Thymus (tissue), 11 donors: ENCODE data around the gene ABHD12. TPM values are rescaled to one million over a fixed set of nuclear protein-coding genes. Genes with fewer than 3 reads are reported as not detected.
A peak's percentile ranks its signal among the peaks of the same experiment; 100 is the strongest.
"Not testable (repeated sequence)": the region's sequence is repeated elsewhere in the genome, so short reads cannot be mapped to it uniquely, and the experiment has no call there.

Source experiments
- DNase-seq, 9 donors: peaks; one replicate each; pipeline ENCODE4 v3.0.0-alpha.2; 2013; ENCODE audit warnings: low spot score in 9 of 9, low read depth in 6 of 9, missing footprints in 1 of 9
- H3K27ac ChIP-seq, 2 donors: one replicate each; pipeline ENCODE4 v1.5.1; 2013; ENCODE audit warnings: control low read depth in 1 of 2, low read depth in 1 of 2, low read length in 1 of 2, mild to moderate bottlenecking in 1 of 2, moderate library complexity in 1 of 2
- H3K27me3 ChIP-seq, 2 donors: one replicate each; pipeline ENCODE4 v1.5.1; 2013; ENCODE audit warnings: low read length in 1 of 2; ENCODE audit not compliant: control insufficient read depth in 2 of 2, insufficient read depth in 1 of 2
- H3K36me3 ChIP-seq, 2 donors: one replicate each; pipeline ENCODE4 v1.5.1; 2013; ENCODE audit warnings: low read length in 1 of 2, mild to moderate bottlenecking in 1 of 2, moderate library complexity in 1 of 2; ENCODE audit not compliant: control insufficient read depth in 2 of 2, insufficient read depth in 2 of 2
- H3K4me1 ChIP-seq, 2 donors: one replicate each; pipeline ENCODE4 v1.5.1; 2013; ENCODE audit warnings: low read length in 2 of 2; ENCODE audit not compliant: control insufficient read depth in 2 of 2, insufficient read depth in 2 of 2
- H3K4me3 ChIP-seq, 2 donors: one replicate each; pipeline ENCODE4 v1.5.1; 2013; ENCODE audit warnings: low read length in 2 of 2, control low read depth in 1 of 2, mild to moderate bottlenecking in 1 of 2
- H3K9me3 ChIP-seq, 2 donors: one replicate each; pipeline ENCODE4 v1.5.1; 2013; ENCODE audit warnings: low read length in 1 of 2, mild to moderate bottlenecking in 1 of 2; ENCODE audit not compliant: control insufficient read depth in 2 of 2, insufficient read depth in 1 of 2
- WGBS: extraction: QIAGEN DNeasy Blood & Tissue Kit; methylation state at CpG from one replicate; pipeline ENCODE4 v1.1.7; 2013; 5-methylcytosine and 5-hydroxymethylcytosine counted together
- polyA plus RNA-seq: library from polyadenylated mRNA; stranded (reverse); fragments of 200-250 nt; gene quantifications from one replicate; pipeline ENCODE4 v1.2.3, GENCODE V29; 2013
- total RNA-seq: library from RNA; stranded (reverse); fragments of 120-200 nt; gene quantifications from one replicate; pipeline ENCODE4 v1.2.4, GENCODE V29; 2013
- donor health status: healthy.

ABHD12 gene
- total and polyA plus RNA-seq, 2 donors, result 16.5 to 28.8 TPM

- Histone ChIP-seq H3K27ac (no peak overlapping the region), H3K4me3 (peak overlapping the region; percentile 74 to 82), H3K36me3 (peaks cover 3 to 4% of the 10 kb centered on the region in 2 donors), H3K27me3 (no peaks in the 10 kb centered on the region), H3K9me3 (peaks cover under 1 to 5% of the 10 kb centered on the region in 2 donors), H3K4me1 (peaks cover 7 to 13% of the 10 kb centered on the region in 2 donors)
- WGBS, result 5% methylated on average over 4 of the region's 4 CpGs
- DNase-seq, result no peak
Observed at GRCh38 chr20:25408170-25408547, 17.5 kb upstream of the ABHD12 start.

GRCh38 chr20:25407311-25408169, 16.9 kb upstream of the ABHD12 start, which contains the start of gene GINS1:
Gene GINS1, plus strand, starts transcription at chr20:25407673. Its CDS starts 148 bp downstream, at chr20:25407821.
- peaks cover 3 to 4% of the 10 kb centered on the region in 2 donors for H3K36me3 ChIP-seq
- DNase-seq, result peak in 8 of 9 donors; percentile 71 to 91 (median 74)
- 1% methylated on average over 56 of the region's 56 CpGs for WGBS

GRCh38 chr20:25402583-25402982, 11.9 kb upstream of the ABHD12 start:
- Histone ChIP-seq H3K4me1 (no peaks in the 10 kb centered on the region), H3K27ac (no peak overlapping the region), H3K9me3 (peaks cover 6 to 18% of the 10 kb centered on the region in 2 donors), H3K36me3 (no peaks in the 10 kb centered on the region), H3K27me3 (no peaks in the 10 kb centered on the region), H3K4me3 (no peak overlapping the region)
- DNase-seq, result peak in 1 of 9 donors; percentile 20
- 98% methylated on average over 7 of the region's 7 CpGs for WGBS

More at GRCh38 chr20:25407311-25408169, 16.9 kb upstream of the ABHD12 start, which contains the start of gene GINS1:
- H3K4me1 ChIP-seq, result peaks cover 7 to 13% of the 10 kb centered on the region in 2 donors
- H3K27ac ChIP-seq, result peak within 1 kb of the TSS; percentile 12 to 42
- peak within 1 kb of the TSS; percentile 74 to 82 for H3K4me3 ChIP-seq
- H3K27me3 ChIP-seq, result no peaks in the 10 kb centered on the region
- peaks cover 6 to 11% of the 10 kb centered on the region in 2 donors for H3K9me3 ChIP-seq

- H3K27me3 ChIP-seq, H3K4me3 ChIP-seq, H3K27ac ChIP-seq, DNase-seq, H3K4me1 ChIP-seq, H3K36me3 ChIP-seq: not testable (repeated sequence)
- 91% methylated on average over 11 of the region's 11 CpGs for WGBS
- peaks cover 6 to 18% of the 10 kb centered on the region in 2 donors for H3K9me3 ChIP-seq
Observed at GRCh38 chr20:25400291-25400732, 9.7 kb upstream of the ABHD12 start.

GRCh38 chr20:25399037-25399430, 8.4 kb upstream of the ABHD12 start:
- Histone ChIP-seq H3K9me3 (peaks cover 6 to 18% of the 10 kb centered on the region in 2 donors), H3K4me3 (no peak overlapping the region), H3K27me3 (no peaks in the 10 kb centered on the region), H3K36me3 (no peaks in the 10 kb centered on the region), H3K4me1 (peaks cover 2 to 12% of the 10 kb centered on the region in 2 donors), H3K27ac (no peak overlapping the region)
- 47% methylated on average over 5 of the region's 5 CpGs for WGBS
- peak in 3 of 9 donors; percentile 28 to 68 (median 44) for DNase-seq

GRCh38 chr20:25398376-25399036, 7.9 kb upstream of the ABHD12 start:
- Histone ChIP-seq H3K4me3 (no peak overlapping the region), H3K9me3 (peaks cover 6 to 17% of the 10 kb centered on the region in 2 donors), H3K4me1 (peaks cover 6 to 18% of the 10 kb centered on the region in 2 donors), H3K36me3 (no peaks in the 10 kb centered on the region), H3K27ac (no peak overlapping the region), H3K27me3 (no peaks in the 10 kb centered on the region)
- DNase-seq, result no peak
- 72% methylated on average over 4 of the region's 4 CpGs for WGBS

- no peaks in the 10 kb centered on the region for H3K27me3 ChIP-seq
- H3K4me3 ChIP-seq, result no peak overlapping the region
- 82% methylated on average over 1 of the region's 1 CpG for WGBS
- DNase-seq, result no peak
- peaks cover 2 to 10% of the 10 kb centered on the region in 2 donors for H3K9me3 ChIP-seq
- H3K27ac ChIP-seq, result no peak overlapping the region
- no peaks in the 10 kb centered on the region for H3K36me3 ChIP-seq
- H3K4me1 ChIP-seq, result peaks cover 6 to 21% of the 10 kb centered on the region in 2 donors
Observed at GRCh38 chr20:25397821-25398220, 7.2 kb upstream of the ABHD12 start.

GRCh38 chr20:25397096-25397495, 6.5 kb upstream of the ABHD12 start:
- Histone ChIP-seq H3K9me3 (peaks cover 0 to 3% of the 10 kb centered on the region in 2 donors), H3K4me1 (peaks cover 6 to 21% of the 10 kb centered on the region in 2 donors), H3K36me3 (no peaks in the 10 kb centered on the region), H3K27me3 (no peaks in the 10 kb centered on the region), H3K4me3 (no peak overlapping the region), H3K27ac (no peak overlapping the region)
- WGBS, result 95% methylated on average over 6 of the region's 6 CpGs
- no peak for DNase-seq

GRCh38 chr20:25394996-25395395, 4.4 kb upstream of the ABHD12 start:
- H3K4me1 ChIP-seq, result peaks cover 6 to 23% of the 10 kb centered on the region in 2 donors
- H3K27ac ChIP-seq, result no peak overlapping the region
- DNase-seq, result no peak
- no peaks in the 10 kb centered on the region for H3K36me3 ChIP-seq
- WGBS, result 96% methylated on average over 6 of the region's 6 CpGs
- H3K27me3 ChIP-seq, result peaks cover 0 to under 1% of the 10 kb centered on the region in 2 donors
- H3K4me3 ChIP-seq, result no peak overlapping the region
- H3K9me3 ChIP-seq, result no peaks in the 10 kb centered on the region
